Brain pericyte (primary cell): Measurements from ENCODE around the gene FAM107B.

ENCODE experiments used
- DNase-seq: peaks from one replicate; pipeline ENCODE4 v3.0.0-alpha.2; 2012; ENCODE audit warnings: low read depth, low spot score

FAM107B gene

DNA sequence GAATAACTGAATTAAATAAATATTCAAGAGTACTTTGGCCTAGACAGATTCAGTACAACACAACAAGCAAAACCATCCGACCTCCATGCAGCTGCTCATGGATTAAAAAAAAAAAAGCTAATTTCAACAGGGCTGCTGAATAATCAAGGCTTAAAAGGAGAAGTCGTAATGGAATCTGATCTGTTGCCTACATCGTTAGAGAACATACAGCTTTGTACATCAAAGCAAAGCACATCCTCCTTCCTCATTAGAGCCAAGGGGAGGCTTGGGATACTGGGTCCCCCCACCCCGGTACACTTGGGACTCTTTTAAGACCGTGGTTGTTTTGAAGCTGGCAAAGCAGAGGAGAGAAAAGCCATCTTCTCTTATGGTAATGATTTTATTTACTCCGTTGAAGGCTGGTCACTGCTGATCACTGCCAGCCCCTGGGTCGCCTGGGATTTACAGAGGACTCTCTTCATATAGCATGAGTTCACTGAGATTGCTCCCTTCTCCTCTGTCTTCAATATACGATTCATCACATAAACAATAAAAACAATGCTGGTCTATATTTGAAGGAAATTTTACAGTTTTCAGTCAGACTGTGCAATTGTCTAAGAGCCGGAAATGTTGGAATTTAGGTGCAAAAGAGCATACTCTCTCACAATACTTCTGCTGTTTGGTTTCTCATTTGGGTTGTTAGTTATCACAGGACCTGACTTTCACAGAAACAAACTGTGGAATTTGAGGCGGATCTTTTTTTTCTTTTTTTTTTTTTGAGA lies 148.8 kb downstream of the FAM107B start:
- no peak for DNase-seq

GRCh38 chr10:14625192-14625631 lies 149.5 kb downstream of the FAM107B start:
- DNase-seq, result no peak

DNA sequence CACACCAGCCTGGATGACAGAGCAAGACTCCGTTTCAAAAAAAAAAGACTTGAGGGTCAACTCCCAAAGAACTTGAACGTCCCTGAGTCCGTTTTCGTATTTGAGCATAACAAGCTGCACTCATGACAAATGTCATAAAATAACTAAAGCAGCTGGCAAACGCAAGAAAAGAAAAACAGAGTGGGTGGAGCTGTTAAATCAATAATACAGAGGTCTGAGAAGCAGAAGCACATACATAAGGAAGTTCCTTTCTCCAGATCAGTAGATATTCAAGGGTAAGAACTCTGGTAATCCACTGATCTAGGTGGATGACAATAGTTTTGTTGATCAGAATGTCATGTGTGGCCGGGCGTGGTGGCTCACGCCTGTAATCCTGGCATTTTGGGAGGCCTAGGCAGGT lies 150.1 kb downstream of the FAM107B start:
- DNase-seq, result no peak

DNA sequence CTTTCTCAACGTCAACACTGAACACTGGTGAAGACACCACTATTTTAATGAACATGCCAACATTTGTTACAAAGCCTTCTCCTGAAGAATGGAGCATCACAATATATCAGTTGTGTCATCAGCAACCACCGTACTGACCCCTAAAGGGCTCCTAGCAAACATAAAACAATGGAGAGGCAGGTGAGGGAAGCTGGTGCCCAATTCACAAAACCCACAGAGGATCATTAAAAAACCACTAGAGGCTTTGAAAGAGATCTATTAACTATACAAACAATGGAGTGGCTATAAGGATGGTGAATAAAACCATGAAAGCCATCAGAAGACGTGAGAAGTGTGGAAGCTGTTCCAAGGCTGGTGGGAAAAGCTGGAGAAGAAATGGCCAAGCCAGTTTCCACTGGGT lies 150.8 kb downstream of the FAM107B start:
- no peak for DNase-seq

DNA sequence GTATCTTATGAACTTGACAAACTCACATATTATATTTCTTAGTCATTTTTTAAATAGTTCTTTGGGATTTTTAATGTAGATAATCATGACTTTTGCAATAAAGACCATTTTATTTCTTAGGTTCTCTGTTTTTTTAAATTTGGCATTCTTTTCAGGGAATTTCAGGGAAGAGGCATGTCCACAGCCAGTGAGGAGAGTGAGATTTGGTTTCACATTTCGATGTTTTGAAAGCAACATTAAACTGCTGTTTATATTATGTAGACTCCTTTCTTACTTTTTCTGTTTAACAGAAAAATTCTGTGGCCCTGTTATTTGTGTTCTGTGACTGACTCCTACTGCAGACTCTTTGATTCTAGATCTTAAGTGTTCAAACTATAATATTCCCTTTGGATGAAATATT lies 153.7 kb downstream of the FAM107B start:
- DNase-seq, result no peak

- no peak for DNase-seq
Measured at GRCh38 chr10:14618674-14619073, 156.0 kb downstream of the FAM107B start.

DNA sequence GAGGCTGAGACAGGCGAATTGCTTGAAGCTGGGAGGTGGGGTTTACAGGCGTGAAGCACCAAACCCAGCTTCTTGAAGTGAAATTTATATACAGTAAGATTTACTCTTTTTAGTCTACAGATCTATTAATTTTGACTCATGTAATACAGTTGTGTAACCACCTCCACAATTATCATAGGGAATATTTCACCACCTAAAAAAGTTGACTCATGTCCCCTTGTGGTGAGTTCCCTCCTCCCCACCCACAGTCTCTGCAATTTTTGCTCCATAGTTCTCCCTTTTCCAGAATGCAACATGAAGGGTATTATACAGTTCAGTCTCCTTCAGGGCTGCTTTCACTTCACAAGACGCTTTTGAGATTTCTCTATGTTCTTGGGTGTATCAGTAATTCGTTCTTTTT lies 156.8 kb downstream of the FAM107B start:
- no peak for DNase-seq

DNA sequence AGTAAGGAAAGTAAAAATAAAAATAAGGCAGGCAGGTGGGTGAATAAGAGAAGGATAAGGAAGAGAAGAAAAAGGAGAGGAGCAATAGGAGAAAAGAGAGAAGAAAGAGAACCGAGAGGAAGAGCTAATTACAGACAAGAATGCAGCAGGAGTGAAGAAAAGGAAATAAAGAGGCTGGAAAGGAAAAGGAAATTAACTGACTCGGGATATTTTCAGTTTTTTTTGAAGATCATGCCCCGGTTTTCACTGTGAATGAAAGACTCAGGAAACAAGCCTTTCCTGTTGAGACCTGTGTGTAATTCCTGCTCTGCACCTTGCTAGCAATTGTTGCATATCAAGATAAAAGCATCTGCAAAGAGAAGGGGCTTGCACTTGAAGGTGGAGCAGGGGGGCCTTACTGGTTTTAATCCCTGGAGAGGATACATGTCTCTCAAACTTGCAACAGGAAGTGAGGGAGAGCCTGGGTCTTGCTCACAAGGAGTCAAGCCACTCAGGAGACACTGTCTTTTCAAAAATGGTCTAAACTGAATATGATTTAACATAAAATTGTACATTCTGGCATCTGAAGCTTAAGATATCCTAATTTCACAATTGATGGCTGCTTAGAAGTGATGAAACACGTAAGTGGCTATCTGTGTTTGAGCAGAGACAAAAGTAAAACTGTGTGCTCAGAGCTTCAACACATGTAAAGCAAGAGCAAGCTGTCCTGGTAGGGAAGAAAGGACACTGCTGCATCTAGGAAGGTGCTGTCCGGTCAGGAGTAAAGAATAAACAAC lies 157.6 kb downstream of the FAM107B start:
- DNase-seq, result no peak

- DNase-seq, result no peak
Measured at GRCh38 chr10:14616465-14616864, 158.2 kb downstream of the FAM107B start.

DNA sequence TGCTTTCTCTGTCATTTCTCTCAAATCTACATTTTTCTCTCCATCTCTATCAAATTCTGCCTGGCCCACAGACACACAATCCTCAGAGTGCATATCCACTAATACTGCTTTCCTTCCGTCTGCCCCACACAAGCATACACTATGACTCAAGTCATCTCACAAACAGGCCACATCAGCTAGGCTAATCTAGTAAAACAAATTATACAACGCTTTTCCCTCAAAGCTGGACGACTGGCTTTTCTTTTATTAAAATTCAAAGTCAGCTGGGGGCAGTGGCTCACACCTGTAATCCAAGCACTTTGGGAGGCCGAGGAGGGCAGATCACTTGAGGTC lies 161.1 kb downstream of the FAM107B start:
- no peak for DNase-seq

DNA sequence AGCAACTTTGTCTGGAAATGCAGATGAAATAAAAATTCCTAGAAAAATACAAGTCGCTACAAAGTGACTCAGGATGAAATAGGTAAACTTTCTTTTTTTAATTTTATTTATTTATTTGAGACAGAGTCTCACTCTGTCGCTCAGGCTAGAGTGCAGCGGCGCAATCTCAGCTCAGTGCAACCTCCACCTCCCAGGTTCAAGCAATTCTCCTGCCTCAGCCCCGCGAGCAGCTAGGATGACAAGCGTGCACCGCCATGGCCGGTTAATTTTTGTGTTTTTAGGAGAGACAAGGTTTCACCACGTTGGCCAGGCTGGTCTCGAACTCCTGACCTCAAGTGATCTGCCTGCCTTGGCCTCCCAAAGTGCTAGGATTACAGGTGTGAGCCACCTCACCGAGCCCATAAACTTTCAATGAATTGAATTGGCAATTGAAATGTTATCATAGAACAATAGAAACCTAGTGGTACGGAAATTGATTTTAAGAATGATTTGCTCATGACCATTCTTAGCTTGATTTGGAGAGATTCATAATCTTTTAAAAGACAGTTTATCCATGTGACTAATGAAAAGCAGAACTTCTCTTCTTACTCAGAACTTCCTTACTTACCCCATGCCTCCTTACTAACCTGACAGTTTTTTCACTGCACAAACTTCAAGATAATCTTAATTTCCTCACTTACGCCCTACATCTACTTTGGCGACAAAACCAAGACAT lies 161.7 kb downstream of the FAM107B start:
- DNase-seq, result no peak

GRCh38 chr10:14611968-14612693 lies 162.6 kb downstream of the FAM107B start:
- no peak for DNase-seq

DNA sequence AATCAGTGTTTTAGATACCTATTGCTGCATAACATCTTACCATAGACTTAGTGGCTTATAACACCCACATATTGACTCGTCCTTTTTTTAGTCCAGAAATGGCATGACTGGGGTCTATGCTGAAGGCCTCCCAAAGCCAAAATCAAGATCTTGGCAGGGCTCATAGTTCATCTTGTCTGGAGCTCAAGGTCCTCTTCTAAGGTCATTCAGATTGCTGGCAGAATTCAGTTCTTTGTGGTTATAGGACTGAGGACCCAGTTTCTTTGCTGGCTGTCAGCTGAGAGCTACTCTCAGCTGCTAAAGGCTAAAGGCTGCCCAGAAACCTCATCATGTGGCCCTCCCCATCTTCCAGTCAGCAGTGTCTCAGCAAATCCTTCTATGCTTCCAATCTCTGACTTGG lies 165.5 kb downstream of the FAM107B start:
- DNase-seq, result no peak

DNA sequence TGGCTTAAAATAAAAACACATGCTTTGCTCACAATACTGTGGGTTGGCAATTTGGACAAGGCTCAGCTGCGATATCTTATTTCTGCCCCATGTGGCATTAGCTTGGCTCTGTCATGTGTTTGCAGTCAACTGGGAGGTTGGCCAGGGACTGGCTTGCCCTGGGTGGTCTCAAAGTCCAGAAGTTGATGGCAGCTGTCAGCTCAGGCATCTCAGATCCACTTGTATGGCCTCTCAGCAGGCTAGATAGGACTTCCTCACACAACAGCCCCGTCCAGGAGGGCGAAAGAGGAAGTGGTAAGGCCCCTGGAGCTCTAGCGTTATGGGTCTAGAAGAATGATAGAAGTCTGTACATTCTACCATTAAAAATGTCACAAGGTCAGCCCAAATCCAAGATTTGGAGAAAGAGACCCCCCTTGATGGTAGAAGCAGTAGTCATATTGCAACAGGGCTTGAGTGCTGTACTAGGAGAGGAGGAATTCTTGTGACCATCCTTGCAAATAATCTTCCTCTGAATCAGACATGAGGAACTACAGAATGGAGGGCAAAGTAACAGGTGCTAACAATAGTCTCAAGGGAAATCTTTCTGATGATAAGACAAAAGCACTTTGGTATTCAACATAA lies 166.2 kb downstream of the FAM107B start:
- DNase-seq, result no peak

- no peak for DNase-seq
Measured at GRCh38 chr10:14606633-14607032, 168.1 kb downstream of the FAM107B start.

DNA sequence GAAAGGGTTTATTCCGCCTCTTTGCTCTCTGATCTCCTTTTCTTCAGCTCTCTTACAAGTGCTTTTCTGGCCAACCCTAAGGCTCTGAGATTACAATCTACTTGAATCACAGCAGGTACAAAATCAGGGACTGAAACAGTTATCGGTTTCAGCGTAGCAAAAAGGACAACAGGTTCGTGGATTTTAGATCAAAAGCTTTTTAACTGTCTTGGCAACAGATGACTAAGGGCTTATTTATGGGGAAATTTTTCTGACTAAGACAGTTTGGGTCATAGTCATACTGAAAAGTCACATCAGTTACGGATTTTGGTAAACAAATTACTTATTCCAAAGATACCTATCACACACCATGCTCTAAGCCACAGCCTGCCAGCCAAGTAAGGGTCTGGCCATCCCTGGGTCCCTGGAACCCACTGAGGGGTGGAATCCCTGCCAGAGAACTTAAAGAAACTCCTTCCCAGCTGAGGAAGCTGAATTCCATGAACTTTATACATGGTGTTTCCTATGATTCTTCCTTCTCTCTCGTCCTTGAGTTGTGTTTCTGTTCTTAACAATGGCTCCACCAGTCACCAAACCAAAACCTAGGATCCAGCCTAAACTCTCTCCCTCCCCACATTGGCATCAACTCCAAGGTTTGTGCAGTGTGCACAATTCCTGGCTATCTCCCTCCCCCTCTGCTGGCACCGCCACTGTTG lies 169.3 kb downstream of the FAM107B start:
- DNase-seq, result no peak

- DNase-seq, result no peak
Measured at GRCh38 chr10:14604181-14605142, 170.2 kb downstream of the FAM107B start.

GRCh38 chr10:14603534-14604102 lies 171.1 kb downstream of the FAM107B start:
- no peak for DNase-seq

- no peak for DNase-seq
Measured at GRCh38 chr10:14602807-14603533, 171.7 kb downstream of the FAM107B start.
